SK-N-MC (cell line): ENCODE measurements around the gene NTRK1.

Experiments used
- EZH2 ChIP-seq: fragments of 200-600 bp; sonication (generic); IDR thresholded peaks from one replicate; pipeline ENCODE4 v1.6.1; 2017; ENCODE audit warnings: antibody characterized with exemption
- FOXP2 ChIP-seq: optimal IDR thresholded peaks from 2 replicates; pipeline ENCODE3; 2011; ENCODE audit warnings: mild to moderate bottlenecking, moderate library complexity; ENCODE audit not compliant: insufficient read depth; ENCODE audit errors: extremely low read length, control extremely low read depth
- POLR2AphosphoS5 ChIP-seq: IDR thresholded peaks from 2 replicates; pipeline ENCODE4 v1.6.1; 2012; ENCODE audit warnings: mild to moderate bottlenecking, low read depth, low read length, borderline replicate concordance

GRCh38 chr1:156884560-156885184, 24.0 kb downstream of the NTRK1 start:
- TF ChIP-seq POLR2AphosphoS5, result no peak
- no peak for TF ChIP-seq EZH2
- TF ChIP-seq FOXP2, result no peak
